ENCODE data around the gene MIEN1. TPM values are rescaled to one million over a fixed set of nuclear protein-coding genes. Genes with fewer than 3 reads are reported as not detected.

Gene MIEN1
- total and polyA plus RNA-seq, 2 of the 13 experiments (the other 11 are each of a cell fraction or from before 2014, with no cell fraction given) = 40.6 to 56.6 TPM

- POLR2A ChIA-PET = no interaction called here
- Histone ChIP-seq H3K27ac (ENCODE audit: extremely low read length, insufficient read depth, low read length) (no peak overlapping the region), H3K9me3 (ENCODE audit: low read length) (no peaks in the 10 kb centered on the region), H3K4me1 (ENCODE audit: insufficient read depth, low read length) (peaks cover 5% of the 10 kb centered on the region), H3K4me3 (replicated peaks in 1 of 3; ENCODE audit: insufficient read depth in 1 of 3, low read depth in 2 of 3, low read length in 3 of 3) (no peak overlapping the region), H3K27me3 (ENCODE audit: control insufficient read depth in 1 of 2, insufficient read depth in 2 of 2, low read length in 2 of 2) (peaks cover 0 to 45% of the 10 kb centered on the region in 2 experiments; a peak in 3 of 5 replicates), H3K4me2 (ENCODE audit: low read depth, low read length) (no peak overlapping the region), H3K79me2 (ENCODE audit: insufficient read depth, low read length) (no peaks in the 10 kb centered on the region), H3K36me3 (replicated peaks in 1 of 2; ENCODE audit: control insufficient read depth in 1 of 2, insufficient read depth in 2 of 2, low read length in 2 of 2) (no peaks in the 10 kb centered on the region), H4K20me1 (ENCODE audit: insufficient read depth, low read length) (no peaks in the 10 kb centered on the region), H3K9ac (ENCODE audit: insufficient read depth, low read depth, low read length) (no peak overlapping the region), H2AFZ (ENCODE audit: low read length) (no peak overlapping the region)
- intact Hi-C loops (cut with micrococcal nuclease; ENCODE audit: unreplicated experiment) = loop anchor here (10.0 kb wide), 1 partner anchor 90 kb away; the partner anchor contains the start of genes IKZF3 and ZPBP2
- FAIRE-seq (no peak), DNase-seq (ENCODE audit: low spot score) (no peak), ATAC-seq (no peak)
- 7% methylated on average over 2 of the region's 2 CpGs for WGBS (ENCODE audit: low lambda C conversion rate)
- CTCF ChIA-PET (ENCODE audit: low intra/inter-chr PET ratio, low total read pairs) = no interaction called here
- BruUV-seq (replicated peaks) = no TSS peak
- in situ Hi-C loops (cut with HindIII; ENCODE audit: extremely low pct_ligation_motif_present, low pct_unique_long_range_greater_than_20kb) = no loop called here
- TF ChIP-seq BRD4 (CRISPR knock-in tag; IDR thresholded peaks at IDR 0.05) (no peak), JDP2 (CRISPR knock-in tag; IDR thresholded peaks at IDR 0.05; ENCODE audit: borderline replicate concordance) (no peak), HDAC1 (CRISPR knock-in tag; IDR thresholded peaks at IDR 0.05) (no peak), NCOA1 (CRISPR knock-in tag; IDR thresholded peaks at IDR 0.05) (no peak), GZF1 (CRISPR knock-in tag; IDR thresholded peaks at IDR 0.05) (no peak), ZNF607 (CRISPR knock-in tag; IDR thresholded peaks at IDR 0.05; ENCODE audit: borderline replicate concordance) (no peak), ARID4A (CRISPR knock-in tag; IDR thresholded peaks at IDR 0.05; ENCODE audit: borderline replicate concordance) (no peak), ZNF674 (CRISPR knock-in tag; IDR thresholded peaks at IDR 0.05; ENCODE audit: low read depth) (no peak), SRSF4 (IDR thresholded peaks at IDR 0.05; ENCODE audit: low read depth, low read length, poor library complexity, severe bottlenecking) (no peak), HNRNPL (IDR thresholded peaks at IDR 0.05; ENCODE audit: low read depth, low read length) (no peak), KAT7 (CRISPR knock-in tag; IDR thresholded peaks at IDR 0.05; ENCODE audit: borderline replicate concordance) (no peak), ZNF251 (CRISPR knock-in tag; IDR thresholded peaks at IDR 0.05) (no peak), ARNT (IDR thresholded peaks at IDR 0.05) (no peak)
- TF ChIP-seq, protein P1, sequence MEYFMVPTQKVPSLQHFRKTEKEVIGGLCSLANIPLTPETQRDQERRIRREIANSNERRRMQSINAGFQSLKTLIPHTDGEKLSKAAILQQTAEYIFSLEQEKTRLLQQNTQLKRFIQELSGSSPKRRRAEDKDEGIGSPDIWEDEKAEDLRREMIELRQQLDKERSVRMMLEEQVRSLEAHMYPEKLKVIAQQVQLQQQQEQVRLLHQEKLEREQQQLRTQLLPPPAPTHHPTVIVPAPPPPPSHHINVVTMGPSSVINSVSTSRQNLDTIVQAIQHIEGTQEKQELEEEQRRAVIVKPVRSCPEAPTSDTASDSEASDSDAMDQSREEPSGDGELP (IDR thresholded peaks at IDR 0.05; ENCODE audit: borderline replicate concordance, low read depth) = no peak
- TF ChIP-seq, protein P2, sequence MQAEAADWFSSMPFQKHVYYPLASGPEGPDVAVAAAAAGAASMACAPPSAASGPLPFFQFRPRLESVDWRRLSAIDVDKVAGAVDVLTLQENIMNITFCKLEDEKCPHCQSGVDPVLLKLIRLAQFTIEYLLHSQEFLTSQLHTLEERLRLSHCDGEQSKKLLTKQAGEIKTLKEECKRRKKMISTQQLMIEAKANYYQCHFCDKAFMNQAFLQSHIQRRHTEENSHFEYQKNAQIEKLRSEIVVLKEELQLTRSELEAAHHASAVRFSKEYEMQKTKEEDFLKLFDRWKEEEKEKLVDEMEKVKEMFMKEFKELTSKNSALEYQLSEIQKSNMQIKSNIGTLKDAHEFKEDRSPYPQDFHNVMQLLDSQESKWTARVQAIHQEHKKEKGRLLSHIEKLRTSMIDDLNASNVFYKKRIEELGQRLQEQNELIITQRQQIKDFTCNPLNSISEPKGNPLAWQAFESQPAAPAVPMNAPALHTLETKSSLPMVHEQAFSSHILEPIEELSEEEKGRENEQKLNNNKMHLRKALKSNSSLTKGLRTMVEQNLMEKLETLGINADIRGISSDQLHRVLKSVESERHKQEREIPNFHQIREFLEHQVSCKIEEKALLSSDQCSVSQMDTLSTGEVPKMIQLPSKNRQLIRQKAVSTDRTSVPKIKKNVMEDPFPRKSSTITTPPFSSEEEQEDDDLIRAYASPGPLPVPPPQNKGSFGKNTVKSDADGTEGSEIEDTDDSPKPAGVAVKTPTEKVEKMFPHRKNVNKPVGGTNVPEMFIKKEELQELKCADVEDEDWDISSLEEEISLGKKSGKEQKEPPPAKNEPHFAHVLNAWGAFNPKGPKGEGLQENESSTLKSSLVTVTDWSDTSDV (CRISPR knock-in tag; IDR thresholded peaks at IDR 0.05) = no peak
- TF ChIP-seq, protein P3, sequence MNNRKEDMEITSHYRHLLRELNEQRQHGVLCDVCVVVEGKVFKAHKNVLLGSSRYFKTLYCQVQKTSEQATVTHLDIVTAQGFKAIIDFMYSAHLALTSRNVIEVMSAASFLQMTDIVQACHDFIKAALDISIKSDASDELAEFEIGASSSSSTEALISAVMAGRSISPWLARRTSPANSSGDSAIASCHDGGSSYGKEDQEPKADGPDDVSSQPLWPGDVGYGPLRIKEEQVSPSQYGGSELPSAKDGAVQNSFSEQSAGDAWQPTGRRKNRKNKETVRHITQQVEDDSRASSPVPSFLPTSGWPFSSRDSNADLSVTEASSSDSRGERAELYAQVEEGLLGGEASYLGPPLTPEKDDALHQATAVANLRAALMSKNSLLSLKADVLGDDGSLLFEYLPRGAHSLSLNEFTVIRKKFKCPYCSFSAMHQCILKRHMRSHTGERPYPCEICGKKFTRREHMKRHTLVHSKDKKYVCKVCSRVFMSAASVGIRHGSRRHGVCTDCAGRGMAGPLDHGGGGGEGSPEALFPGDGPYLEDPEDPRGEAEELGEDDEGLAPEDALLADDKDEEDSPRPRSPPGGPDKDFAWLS (CRISPR knock-in tag; IDR thresholded peaks at IDR 0.05; ENCODE audit: borderline replicate concordance) = no peak
These were observed 44.7 kb upstream of the MIEN1 start for GRCh38 chr17:39775031-39775430.

Measured in HepG2 (cell line).